Cerebellar nuclear complex (tissue), 1 donor: ENCODE results near the gene XRRA1.
"Not testable (repeated sequence)": the region's sequence is repeated elsewhere in the genome, so short reads cannot be mapped to it uniquely, and the experiment has no call there.

Source experiments
- DNase-seq, 2 experiments: peaks; one replicate each; lab custom pipeline; 2025; lab: John Stamatoyannopoulos, UW

The XRRA1 gene

GRCh38 chr11:74948898-74949752, at the start of gene XRRA1, which contains the start of gene SPCS2:
Gene XRRA1 (minus strand): TSS chr11:74949091. CDS start chr11:74940878, 8,213 bp downstream.
Gene SPCS2 (plus strand): TSS chr11:74949266. CDS start chr11:74949286, 20 bp downstream.
- DNase-seq: peak; percentile 78 to 82

GRCh38 chr11:74992852-74993251, 44.0 kb upstream of the XRRA1 start:
- no peak for DNase-seq

GRCh38 chr11:74990941-74991340, 42.0 kb upstream of the XRRA1 start:
- no peak for DNase-seq

GRCh38 chr11:74990150-74990549, 41.3 kb upstream of the XRRA1 start:
- DNase-seq: not testable (repeated sequence)

- DNase-seq: no peak
Observed at GRCh38 chr11:74989260-74989638, 40.4 kb upstream of the XRRA1 start.

GRCh38 chr11:74988541-74989259, 39.8 kb upstream of the XRRA1 start, which contains the start of gene NEU3:
Gene NEU3 (plus strand): TSS chr11:74988933. CDS start chr11:74989061, 128 bp downstream.
- peak; percentile 6 to 56 for DNase-seq

- no peak for DNase-seq
Observed at GRCh38 chr11:74984730-74985129, 35.8 kb upstream of the XRRA1 start.

- no peak for DNase-seq
Observed at GRCh38 chr11:74984070-74984469, 35.2 kb upstream of the XRRA1 start.

- DNase-seq: no peak
Observed at GRCh38 chr11:74981888-74982287, 33.0 kb upstream of the XRRA1 start.

GRCh38 chr11:74980634-74981033, 31.7 kb upstream of the XRRA1 start:
- DNase-seq: no peak

- DNase-seq: no peak
Observed at GRCh38 chr11:74978041-74978440, 29.1 kb upstream of the XRRA1 start.

- DNase-seq: no peak
Observed at GRCh38 chr11:74971424-74971823, 22.5 kb upstream of the XRRA1 start.

- no peak for DNase-seq
Observed at GRCh38 chr11:74970852-74971395, 22.0 kb upstream of the XRRA1 start.

- DNase-seq: no peak
Observed at GRCh38 chr11:74966651-74967050, 17.8 kb upstream of the XRRA1 start.

- DNase-seq: not testable (repeated sequence)
Observed at GRCh38 chr11:74960128-74960527, 11.2 kb upstream of the XRRA1 start.

- DNase-seq: no peak
Observed at GRCh38 chr11:74957937-74958629, 9.2 kb upstream of the XRRA1 start.

GRCh38 chr11:74956397-74957015, 7.6 kb upstream of the XRRA1 start:
- DNase-seq: no peak

- DNase-seq: no peak
Observed at GRCh38 chr11:74954199-74954598, 5.3 kb upstream of the XRRA1 start.

GRCh38 chr11:74953451-74953850, 4.6 kb upstream of the XRRA1 start:
- no peak for DNase-seq

GRCh38 chr11:74952752-74953151, 3.9 kb upstream of the XRRA1 start:
- DNase-seq: no peak

- DNase-seq: no peak
Observed at GRCh38 chr11:74951226-74951625, 2.3 kb upstream of the XRRA1 start.
